OCI-LY7 (cell line): ENCODE measurements around the gene RCN2.

Source experiments
- EZH2phosphoT487 ChIP-seq: fragments of 200-600 bp; sonication (generic); IDR thresholded peaks from 2 replicates; pipeline ENCODE4 v1.6.1; 2018; ENCODE audit warnings: low read depth, borderline replicate concordance, mild to moderate bottlenecking, mixed run types, antibody characterized with exemption, low read length, moderate library complexity, mixed read lengths
- TF ChIP-seq, protein P1 (sequence below): fragments of 200-600 bp; sonication (generic); conservative IDR thresholded peaks from 2 replicates; pipeline ENCODE4 v1.5.1; 2014; ENCODE audit warnings: mild to moderate bottlenecking, antibody characterized with exemption, low read length, moderate library complexity, mixed read lengths

DNA sequence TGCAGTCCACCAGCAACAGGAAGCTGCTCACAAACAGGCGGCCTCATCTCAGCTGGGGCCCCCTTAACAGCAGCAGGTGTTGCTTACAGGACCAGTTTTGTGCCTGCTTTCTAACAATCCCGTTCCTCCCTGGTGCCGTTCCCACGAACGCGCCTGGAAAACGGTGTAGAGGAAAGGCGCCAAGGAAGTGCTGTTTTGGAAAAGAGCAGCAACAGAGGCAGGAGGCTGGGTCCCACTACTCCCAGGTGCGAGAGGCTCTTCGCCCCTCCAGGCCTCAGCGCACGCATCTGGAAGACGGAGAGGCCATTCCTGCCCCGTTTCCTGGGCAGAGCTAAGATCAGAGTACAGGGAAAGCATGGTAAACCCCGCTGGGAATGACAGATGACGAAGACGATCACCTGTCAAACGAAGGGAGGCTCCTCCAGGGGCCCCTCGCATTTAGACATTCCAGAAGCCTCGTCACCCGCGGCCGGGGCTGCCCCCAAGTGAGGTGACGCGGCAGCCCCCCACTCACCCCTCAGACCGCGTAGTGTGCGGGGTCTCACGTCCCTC lies 27.0 kb upstream of the RCN2 start:
- TF ChIP-seq, protein P1, sequence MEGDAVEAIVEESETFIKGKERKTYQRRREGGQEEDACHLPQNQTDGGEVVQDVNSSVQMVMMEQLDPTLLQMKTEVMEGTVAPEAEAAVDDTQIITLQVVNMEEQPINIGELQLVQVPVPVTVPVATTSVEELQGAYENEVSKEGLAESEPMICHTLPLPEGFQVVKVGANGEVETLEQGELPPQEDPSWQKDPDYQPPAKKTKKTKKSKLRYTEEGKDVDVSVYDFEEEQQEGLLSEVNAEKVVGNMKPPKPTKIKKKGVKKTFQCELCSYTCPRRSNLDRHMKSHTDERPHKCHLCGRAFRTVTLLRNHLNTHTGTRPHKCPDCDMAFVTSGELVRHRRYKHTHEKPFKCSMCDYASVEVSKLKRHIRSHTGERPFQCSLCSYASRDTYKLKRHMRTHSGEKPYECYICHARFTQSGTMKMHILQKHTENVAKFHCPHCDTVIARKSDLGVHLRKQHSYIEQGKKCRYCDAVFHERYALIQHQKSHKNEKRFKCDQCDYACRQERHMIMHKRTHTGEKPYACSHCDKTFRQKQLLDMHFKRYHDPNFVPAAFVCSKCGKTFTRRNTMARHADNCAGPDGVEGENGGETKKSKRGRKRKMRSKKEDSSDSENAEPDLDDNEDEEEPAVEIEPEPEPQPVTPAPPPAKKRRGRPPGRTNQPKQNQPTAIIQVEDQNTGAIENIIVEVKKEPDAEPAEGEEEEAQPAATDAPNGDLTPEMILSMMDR = no peak
- no peak for TF ChIP-seq EZH2phosphoT487
